Measurements from ENCODE around the gene IFITM2.

Gene IFITM2

GRCh38 chr11:293271-293851 is 14.3 kb upstream of the IFITM2 start:
- no peak for DNase-seq (ENCODE audit: low read depth)

- no peak for DNase-seq (ENCODE audit: low read depth)
Measured at GRCh38 chr11:293852-294661, 13.6 kb upstream of the IFITM2 start.

GRCh38 chr11:294780-295179 is 12.8 kb upstream of the IFITM2 start:
- no peak for DNase-seq (ENCODE audit: low read depth)

- no peak for DNase-seq (ENCODE audit: low read depth)
Measured at GRCh38 chr11:295351-296170, 12.1 kb upstream of the IFITM2 start.

- DNase-seq (ENCODE audit: low read depth) = no peak
Measured at GRCh38 chr11:296171-297050, 11.2 kb upstream of the IFITM2 start.

GRCh38 chr11:297051-297585 is 10.5 kb upstream of the IFITM2 start:
- no peak for DNase-seq (ENCODE audit: low read depth)

GRCh38 chr11:297586-298405 is 9.8 kb upstream of the IFITM2 start:
- no peak for DNase-seq (ENCODE audit: low read depth)

GRCh38 chr11:298406-299065 is 9.1 kb upstream of the IFITM2 start:
- DNase-seq (ENCODE audit: low read depth) = no peak

- DNase-seq (ENCODE audit: low read depth) = no peak
Measured at GRCh38 chr11:299081-299891, 8.3 kb upstream of the IFITM2 start, which contains the start of gene IFITM5. TSS of gene IFITM5 (minus strand) at chr11:299526. CDS start at chr11:299490, 36 bp downstream.

GRCh38 chr11:299951-300735 is 7.5 kb upstream of the IFITM2 start:
- no peak for DNase-seq (ENCODE audit: low read depth)

GRCh38 chr11:303363-303762 is 4.3 kb upstream of the IFITM2 start:
- no peak for DNase-seq (ENCODE audit: low read depth)

- no peak for DNase-seq (ENCODE audit: low read depth)
Measured at GRCh38 chr11:304061-304506, 3.5 kb upstream of the IFITM2 start.

- peak; percentile 44 for DNase-seq (ENCODE audit: low read depth)
Measured at GRCh38 chr11:304915-305843, 2.4 kb upstream of the IFITM2 start.

GRCh38 chr11:305844-306211 is 1.8 kb upstream of the IFITM2 start:
- DNase-seq (ENCODE audit: low read depth) = no peak

GRCh38 chr11:306645-307371 is 808 bp upstream of the IFITM2 start:
- DNase-seq (ENCODE audit: low read depth) = no peak
